Mesothelial cell of epicardium (in vitro differentiated cells): ENCODE results near the gene RPP30. TPM values are rescaled to one million over a fixed set of nuclear protein-coding genes. Genes with fewer than 3 reads are reported as not detected.
"Not testable (repeated sequence)": the region's sequence is repeated elsewhere in the genome, so short reads cannot be mapped to it uniquely, and the experiment has no call there.

Experiments used
- DNase-seq, 2 experiments: peaks; one replicate each; pipeline ENCODE4 v3.0.0; 2021; ENCODE audit warnings: low spot score in 2 of 2; ENCODE audit not compliant: unreplicated experiment in 2 of 2
- H3K27ac Mint-ChIP-seq: 2 replicates; pipeline ENCODE4 v1.8.0; 2021; ENCODE audit warnings: mixed read lengths
- H3K27me3 Mint-ChIP-seq: 2 replicates; pipeline ENCODE4 v1.8.0; 2021; ENCODE audit warnings: low read depth, mixed read lengths
- H3K36me3 Mint-ChIP-seq: 2 replicates; pipeline ENCODE4 v1.8.0; 2021; ENCODE audit warnings: mixed read lengths
- H3K4me1 Mint-ChIP-seq: 2 replicates; pipeline ENCODE4 v1.8.0; 2021; ENCODE audit warnings: mixed read lengths
- H3K4me3 Mint-ChIP-seq: 2 replicates; pipeline ENCODE4 v1.8.0; 2021; ENCODE audit warnings: mild to moderate bottlenecking, moderate library complexity, mixed read lengths
- H3K9me3 Mint-ChIP-seq: 2 replicates; pipeline ENCODE4 v1.8.0; 2021; ENCODE audit warnings: mixed read lengths
- total RNA-seq: library from RNA; stranded (reverse); gene quantifications from 3 replicates; pipeline ENCODE4 v1.2.1, GENCODE V29; 2021
- TF ChIP-seq, protein P1 (sequence below): fragments of 200-600 bp; sonication (generic); IDR thresholded peaks from one replicate; pipeline ENCODE4 v1.5.0; 2021; ENCODE audit warnings: antibody characterized with exemption; ENCODE audit not compliant: unreplicated experiment

The RPP30 gene
- total RNA-seq, 1 donor from 2014 or later = 35.4 TPM

DNA sequence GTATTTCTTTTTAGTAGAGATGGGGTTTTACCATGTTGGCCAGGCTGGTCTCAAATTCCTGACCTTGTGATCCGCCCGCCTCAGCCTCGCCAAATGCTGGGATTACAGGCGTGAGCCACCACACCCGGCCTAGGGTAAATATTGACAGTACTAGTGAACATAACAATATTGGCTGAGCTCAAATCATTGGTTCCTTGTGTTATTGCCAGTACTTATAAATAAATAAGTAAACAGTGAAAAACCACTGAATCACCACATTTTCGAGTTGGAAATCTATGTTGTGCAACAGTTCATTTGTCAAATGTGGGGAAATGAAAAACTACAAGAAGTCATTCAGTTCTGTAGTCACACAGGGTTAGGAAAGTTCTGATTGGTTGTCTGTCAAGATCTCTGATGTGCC lies 15.8 kb downstream of the RPP30 start:
- Mint-ChIP-seq H3K27me3 (no peaks in the 10 kb centered on the region), H3K36me3 (peaks cover 30% of the 10 kb centered on the region), H3K4me3 (no peak overlapping the region), H3K4me1 (no peaks in the 10 kb centered on the region), H3K27ac (no peak overlapping the region), H3K9me3 (no peaks in the 10 kb centered on the region)
- no peak for DNase-seq
- TF ChIP-seq, protein P1, sequence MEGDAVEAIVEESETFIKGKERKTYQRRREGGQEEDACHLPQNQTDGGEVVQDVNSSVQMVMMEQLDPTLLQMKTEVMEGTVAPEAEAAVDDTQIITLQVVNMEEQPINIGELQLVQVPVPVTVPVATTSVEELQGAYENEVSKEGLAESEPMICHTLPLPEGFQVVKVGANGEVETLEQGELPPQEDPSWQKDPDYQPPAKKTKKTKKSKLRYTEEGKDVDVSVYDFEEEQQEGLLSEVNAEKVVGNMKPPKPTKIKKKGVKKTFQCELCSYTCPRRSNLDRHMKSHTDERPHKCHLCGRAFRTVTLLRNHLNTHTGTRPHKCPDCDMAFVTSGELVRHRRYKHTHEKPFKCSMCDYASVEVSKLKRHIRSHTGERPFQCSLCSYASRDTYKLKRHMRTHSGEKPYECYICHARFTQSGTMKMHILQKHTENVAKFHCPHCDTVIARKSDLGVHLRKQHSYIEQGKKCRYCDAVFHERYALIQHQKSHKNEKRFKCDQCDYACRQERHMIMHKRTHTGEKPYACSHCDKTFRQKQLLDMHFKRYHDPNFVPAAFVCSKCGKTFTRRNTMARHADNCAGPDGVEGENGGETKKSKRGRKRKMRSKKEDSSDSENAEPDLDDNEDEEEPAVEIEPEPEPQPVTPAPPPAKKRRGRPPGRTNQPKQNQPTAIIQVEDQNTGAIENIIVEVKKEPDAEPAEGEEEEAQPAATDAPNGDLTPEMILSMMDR = no peak

DNA sequence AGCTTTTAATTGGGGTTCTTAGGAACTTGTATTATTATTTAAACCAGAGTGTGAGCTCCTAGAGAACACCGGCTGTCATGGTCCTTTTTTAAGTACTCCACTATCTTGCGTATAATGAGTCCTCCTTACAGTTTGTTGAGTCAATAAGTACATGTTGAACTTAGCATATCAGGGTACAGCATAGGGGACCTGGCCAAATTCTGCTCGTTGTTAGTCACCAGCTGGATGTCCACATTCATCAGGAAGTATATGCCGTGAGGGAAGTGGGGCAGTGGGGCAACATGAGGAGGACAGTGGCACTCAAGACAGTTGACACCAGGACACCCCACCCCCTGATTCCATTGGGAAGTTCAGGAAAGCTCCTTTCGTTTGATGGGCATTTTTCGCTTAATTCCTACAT lies 16.6 kb downstream of the RPP30 start:
- Mint-ChIP-seq H3K4me1 (no peaks in the 10 kb centered on the region), H3K27me3 (no peaks in the 10 kb centered on the region), H3K4me3 (no peak overlapping the region), H3K9me3 (no peaks in the 10 kb centered on the region), H3K27ac (no peak overlapping the region), H3K36me3 (peaks cover 30% of the 10 kb centered on the region)
- no peak for DNase-seq
- TF ChIP-seq, protein P1 = no peak

DNA sequence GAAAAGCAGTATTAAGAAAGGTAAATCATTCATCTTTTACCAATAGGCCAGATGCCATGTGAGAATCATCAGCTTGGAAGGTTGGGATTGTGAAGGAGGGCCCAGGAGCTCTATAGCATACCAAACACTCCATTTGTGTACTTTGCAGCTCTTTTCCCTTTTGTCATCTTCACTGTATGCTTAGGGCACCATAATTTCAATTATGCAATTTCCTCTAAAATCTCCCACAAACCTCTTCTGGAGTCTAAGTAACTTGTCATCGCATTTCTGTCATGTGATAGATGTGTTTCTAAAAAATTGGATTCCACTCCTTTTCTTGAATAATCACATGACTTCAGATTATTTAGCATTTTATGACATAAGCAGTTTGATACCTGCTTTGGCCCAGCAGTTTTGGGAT lies 17.9 kb downstream of the RPP30 start:
- Mint-ChIP-seq H3K27ac (no peak overlapping the region), H3K4me1 (no peaks in the 10 kb centered on the region), H3K27me3 (no peaks in the 10 kb centered on the region), H3K9me3 (no peaks in the 10 kb centered on the region), H3K36me3 (peaks cover 36% of the 10 kb centered on the region), H3K4me3 (no peak overlapping the region)
- TF ChIP-seq, protein P1 = no peak
- no peak for DNase-seq

DNA sequence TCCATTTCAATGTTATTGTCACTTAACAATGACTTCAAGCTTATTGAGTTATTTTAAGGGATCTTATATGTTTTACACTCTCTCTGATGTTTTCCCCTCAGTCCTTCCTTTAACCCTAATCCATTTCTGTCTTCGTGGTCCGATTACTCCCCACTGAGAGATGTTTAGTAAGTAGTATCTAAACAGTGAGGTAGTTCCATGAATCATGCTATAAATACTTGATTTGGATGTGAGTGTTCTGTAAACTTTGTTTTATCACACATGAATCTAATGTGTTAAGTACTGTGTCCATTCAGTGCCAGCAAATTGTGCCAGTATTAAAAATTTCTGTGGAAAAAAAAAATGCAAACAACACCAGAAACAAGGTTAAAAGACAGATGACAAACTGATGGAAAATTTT lies 18.6 kb downstream of the RPP30 start:
- H3K36me3 Mint-ChIP-seq = peaks cover 39% of the 10 kb centered on the region
- no peak overlapping the region for H3K27ac Mint-ChIP-seq
- no peak for DNase-seq
- H3K9me3 Mint-ChIP-seq = no peaks in the 10 kb centered on the region
- H3K27me3 Mint-ChIP-seq = no peaks in the 10 kb centered on the region
- TF ChIP-seq, protein P1 = no peak
- H3K4me3 Mint-ChIP-seq = no peak overlapping the region
- no peaks in the 10 kb centered on the region for H3K4me1 Mint-ChIP-seq

DNA sequence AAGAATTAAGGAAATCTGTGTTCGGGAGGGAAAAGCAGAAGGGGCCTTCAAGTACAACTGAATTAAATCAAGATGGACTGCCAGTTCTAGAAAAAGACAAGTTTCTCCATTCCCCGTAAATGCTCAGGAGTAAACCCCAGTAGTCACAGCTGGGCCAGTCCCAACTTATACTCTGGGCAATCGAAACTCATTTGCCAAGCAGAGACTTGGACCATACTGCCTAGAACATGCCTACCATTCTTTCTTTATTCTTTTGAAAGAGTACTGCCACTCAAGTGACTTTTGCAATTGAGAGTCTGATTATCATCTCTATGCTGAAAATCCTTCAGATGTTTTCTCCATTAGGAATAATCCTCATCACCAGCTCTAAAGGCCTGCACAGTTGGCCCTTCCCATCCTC lies 21.4 kb downstream of the RPP30 start:
- Mint-ChIP-seq H3K9me3 (no peaks in the 10 kb centered on the region), H3K4me1 (no peaks in the 10 kb centered on the region), H3K36me3 (peaks cover 35% of the 10 kb centered on the region), H3K4me3 (no peak overlapping the region), H3K27ac (no peak overlapping the region), H3K27me3 (no peaks in the 10 kb centered on the region)
- DNase-seq = no peak
- TF ChIP-seq, protein P1 = no peak

DNA sequence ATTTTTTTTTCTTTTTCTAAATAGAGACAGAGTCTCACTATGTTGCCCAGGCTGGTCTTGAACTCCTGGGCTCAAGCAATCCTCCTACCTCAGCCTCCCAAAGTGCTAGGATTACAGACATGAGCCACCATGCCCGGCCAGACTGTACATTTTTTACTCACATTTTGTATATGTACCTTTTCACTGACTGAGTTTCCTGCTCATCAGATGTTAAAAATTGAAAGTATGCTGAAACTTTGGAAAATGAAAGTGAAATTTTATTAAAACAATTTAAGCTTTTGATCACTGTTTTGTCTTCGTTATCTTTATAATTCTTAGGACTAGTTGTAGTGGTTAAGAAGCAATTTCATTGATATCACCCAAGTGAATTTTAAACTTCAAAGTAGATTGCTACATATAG lies 25.1 kb downstream of the RPP30 start:
- H3K4me1 Mint-ChIP-seq, H3K9me3 Mint-ChIP-seq, DNase-seq, H3K4me3 Mint-ChIP-seq, H3K27me3 Mint-ChIP-seq, H3K27ac Mint-ChIP-seq: not testable (repeated sequence)
- H3K36me3 Mint-ChIP-seq = peaks cover 38% of the 10 kb centered on the region
